SH-SY5Y (cell line): ENCODE data around the gene CPA4.

Experiments
- GATA2 ChIP-seq: IDR thresholded peaks from 2 replicates; pipeline ENCODE4 v1.6.1; 2011; ENCODE audit warnings: mild to moderate bottlenecking, low read depth, low read length
- GATA3 ChIP-seq: IDR thresholded peaks from 2 replicates; pipeline ENCODE4 v1.6.1; 2011; ENCODE audit warnings: low read depth, mild to moderate bottlenecking, low read length, moderate library complexity

DNA sequence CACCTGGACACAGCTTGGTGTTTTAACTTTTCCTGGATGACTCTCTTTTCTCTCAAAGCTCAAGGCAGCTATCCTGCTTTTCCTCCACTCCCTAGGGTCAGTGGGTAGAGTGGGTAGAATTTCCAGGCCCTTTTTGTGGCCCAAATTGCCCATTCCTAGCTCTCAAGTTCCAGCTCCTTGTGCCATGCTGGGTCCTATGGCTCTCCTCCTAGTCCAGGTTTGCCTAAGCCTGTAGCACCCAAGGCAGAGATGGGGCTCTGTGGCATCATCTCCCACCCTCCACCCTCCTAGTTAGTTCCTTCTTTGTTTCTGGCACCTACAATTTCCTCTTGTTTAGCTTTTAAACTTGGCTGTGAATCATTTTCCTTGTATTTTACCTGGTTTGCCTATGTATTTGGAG lies 9.7 kb downstream of the CPA4 start:
- TF ChIP-seq GATA3 (no peak), GATA2 (no peak)
